ENCODE data around the gene KEL.

KEL gene

GRCh38 chr7:142901426-142902259 is 60.5 kb downstream of the KEL start:
- Histone ChIP-seq H3K9me3 (ENCODE audit: insufficient read depth, low read length) (peaks cover 5% of the 10 kb centered on the region), H3K9ac (ENCODE audit: low read length) (no peak overlapping the region), H3K36me3 (ENCODE audit: low read length) (no peaks in the 10 kb centered on the region), H3K4me2 (ENCODE audit: low read depth, low read length, poor library complexity, severe bottlenecking) (no peak overlapping the region), H3K27me3 (ENCODE audit: low read length) (no peaks in the 10 kb centered on the region), H3K27ac (ENCODE audit: low read depth, low read length) (no peak overlapping the region), H3K9me2 (replicated peaks; ENCODE audit: insufficient read depth, low read length) (no peaks in the 10 kb centered on the region), H3K4me3 (ENCODE audit: insufficient read depth, low read length, poor library complexity, severe bottlenecking) (no peak overlapping the region), H4K20me1 (ENCODE audit: low read depth, low read length) (no peaks in the 10 kb centered on the region), H3F3A (ENCODE audit: insufficient read depth) (no peaks in the 10 kb centered on the region), H2AFZ (ENCODE audit: low read depth, low read length, severe bottlenecking) (no peak overlapping the region), H3K79me2 (ENCODE audit: insufficient read depth, low read length) (no peaks in the 10 kb centered on the region)
- no peak for TF ChIP-seq EZH2phosphoT487 (conservative IDR thresholded peaks at IDR 0.05; ENCODE audit: low read length)
- TF ChIP-seq, protein P1, sequence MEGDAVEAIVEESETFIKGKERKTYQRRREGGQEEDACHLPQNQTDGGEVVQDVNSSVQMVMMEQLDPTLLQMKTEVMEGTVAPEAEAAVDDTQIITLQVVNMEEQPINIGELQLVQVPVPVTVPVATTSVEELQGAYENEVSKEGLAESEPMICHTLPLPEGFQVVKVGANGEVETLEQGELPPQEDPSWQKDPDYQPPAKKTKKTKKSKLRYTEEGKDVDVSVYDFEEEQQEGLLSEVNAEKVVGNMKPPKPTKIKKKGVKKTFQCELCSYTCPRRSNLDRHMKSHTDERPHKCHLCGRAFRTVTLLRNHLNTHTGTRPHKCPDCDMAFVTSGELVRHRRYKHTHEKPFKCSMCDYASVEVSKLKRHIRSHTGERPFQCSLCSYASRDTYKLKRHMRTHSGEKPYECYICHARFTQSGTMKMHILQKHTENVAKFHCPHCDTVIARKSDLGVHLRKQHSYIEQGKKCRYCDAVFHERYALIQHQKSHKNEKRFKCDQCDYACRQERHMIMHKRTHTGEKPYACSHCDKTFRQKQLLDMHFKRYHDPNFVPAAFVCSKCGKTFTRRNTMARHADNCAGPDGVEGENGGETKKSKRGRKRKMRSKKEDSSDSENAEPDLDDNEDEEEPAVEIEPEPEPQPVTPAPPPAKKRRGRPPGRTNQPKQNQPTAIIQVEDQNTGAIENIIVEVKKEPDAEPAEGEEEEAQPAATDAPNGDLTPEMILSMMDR (IDR thresholded peaks at IDR 0.05; ENCODE audit: insufficient read depth, low read length, poor library complexity, severe bottlenecking), result no peak

DNA sequence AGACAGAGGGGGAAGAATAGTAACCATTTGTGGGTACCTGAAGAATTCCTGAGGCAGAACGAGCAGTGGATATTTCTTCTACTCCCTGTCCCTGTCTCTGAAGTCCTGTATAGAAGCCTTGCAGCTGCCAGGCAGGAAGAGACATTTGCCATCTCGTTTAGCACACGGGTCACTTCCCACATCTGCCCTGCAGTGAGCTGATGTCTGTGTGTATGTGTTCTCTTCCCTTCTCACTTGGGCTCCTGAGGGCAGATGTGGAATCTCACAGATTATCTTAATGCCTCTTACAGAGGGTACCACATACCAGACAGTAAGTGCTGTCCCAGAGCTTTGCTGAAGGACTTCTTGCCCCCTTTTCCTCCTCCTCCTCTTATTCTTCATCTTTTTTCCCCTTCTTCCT is 62.5 kb downstream of the KEL start:
- Histone ChIP-seq H4K20me1 (ENCODE audit: low read depth, low read length) (no peaks in the 10 kb centered on the region), H3K79me2 (ENCODE audit: insufficient read depth, low read length) (no peaks in the 10 kb centered on the region), H3K27ac (ENCODE audit: low read depth, low read length) (no peak overlapping the region), H3K27me3 (ENCODE audit: low read length) (no peaks in the 10 kb centered on the region), H3K36me3 (ENCODE audit: low read length) (no peaks in the 10 kb centered on the region), H3K9me2 (replicated peaks; ENCODE audit: insufficient read depth, low read length) (no peaks in the 10 kb centered on the region), H3K9ac (ENCODE audit: low read length) (no peak overlapping the region), H3K9me3 (ENCODE audit: insufficient read depth, low read length) (peaks cover 5% of the 10 kb centered on the region), H3K4me3 (ENCODE audit: insufficient read depth, low read length, poor library complexity, severe bottlenecking) (no peak overlapping the region), H2AFZ (ENCODE audit: low read depth, low read length, severe bottlenecking) (no peak overlapping the region), H3F3A (ENCODE audit: insufficient read depth) (no peaks in the 10 kb centered on the region), H3K4me2 (ENCODE audit: low read depth, low read length, poor library complexity, severe bottlenecking) (no peak overlapping the region)
- TF ChIP-seq, protein P1 (IDR thresholded peaks at IDR 0.05; ENCODE audit: insufficient read depth, low read length, poor library complexity, severe bottlenecking), result no peak
- no peak for TF ChIP-seq EZH2phosphoT487 (conservative IDR thresholded peaks at IDR 0.05; ENCODE audit: low read length)

DNA sequence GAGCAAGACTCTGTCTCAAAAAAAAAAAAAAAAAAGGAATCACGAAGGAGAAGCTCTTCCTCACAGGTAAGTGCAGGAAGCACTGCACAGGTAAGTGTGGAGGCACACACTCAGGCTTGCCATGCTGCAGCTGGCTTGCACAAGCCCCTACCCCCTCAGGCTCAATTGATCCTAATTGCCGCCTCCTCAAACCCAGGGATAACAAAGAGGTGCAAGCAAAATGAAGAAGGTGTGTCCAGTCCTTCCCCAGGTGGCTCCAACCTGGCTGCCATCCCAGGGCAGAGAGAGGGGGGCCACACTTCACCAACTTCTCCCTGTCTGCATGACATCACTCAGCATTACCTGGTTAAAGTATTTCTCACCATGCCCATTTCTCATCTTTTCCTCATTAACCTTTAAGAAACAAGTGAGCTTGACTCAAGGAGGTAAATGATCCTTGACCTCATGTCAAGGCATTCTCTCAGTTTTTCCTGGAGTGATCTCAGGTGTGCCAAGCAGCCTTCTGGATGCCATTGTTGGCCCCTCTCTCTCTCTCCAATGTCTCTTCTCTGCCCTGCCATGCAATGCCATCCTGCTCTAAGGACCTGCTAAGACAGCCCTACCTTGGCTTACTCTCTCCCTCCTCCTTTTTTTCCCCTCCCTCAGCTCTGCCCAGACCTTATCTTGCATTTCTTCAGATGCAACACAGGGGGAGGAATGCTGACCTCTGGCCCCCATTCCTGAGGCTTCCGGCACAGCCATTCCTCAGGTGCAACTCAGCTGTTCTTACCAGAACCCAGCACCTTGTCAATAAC is 63.6 kb downstream of the KEL start:
- H3K4me3 ChIP-seq (ENCODE audit: insufficient read depth, low read length, poor library complexity, severe bottlenecking), result no peak overlapping the region
- no peaks in the 10 kb centered on the region for H3K36me3 ChIP-seq (ENCODE audit: low read length)
- no peaks in the 10 kb centered on the region for H3K9me2 ChIP-seq (replicated peaks; ENCODE audit: insufficient read depth, low read length)
- H3F3A ChIP-seq (ENCODE audit: insufficient read depth), result no peaks in the 10 kb centered on the region
- no peak for TF ChIP-seq EZH2phosphoT487 (conservative IDR thresholded peaks at IDR 0.05; ENCODE audit: low read length)
- TF ChIP-seq, protein P1 (IDR thresholded peaks at IDR 0.05; ENCODE audit: insufficient read depth, low read length, poor library complexity, severe bottlenecking), result no peak
- H3K27me3 ChIP-seq (ENCODE audit: low read length), result no peaks in the 10 kb centered on the region
- no peaks in the 10 kb centered on the region for H3K9me3 ChIP-seq (ENCODE audit: insufficient read depth, low read length)
- H3K4me2 ChIP-seq (ENCODE audit: low read depth, low read length, poor library complexity, severe bottlenecking), result no peak overlapping the region
- H2AFZ ChIP-seq (ENCODE audit: low read depth, low read length, severe bottlenecking), result no peak overlapping the region
- H3K9ac ChIP-seq (ENCODE audit: low read length), result no peak overlapping the region
- H3K27ac ChIP-seq (ENCODE audit: low read depth, low read length), result no peak overlapping the region
- H4K20me1 ChIP-seq (ENCODE audit: low read depth, low read length), result no peaks in the 10 kb centered on the region
- H3K79me2 ChIP-seq (ENCODE audit: insufficient read depth, low read length), result no peaks in the 10 kb centered on the region
